D721Med (cell line): Measurements from ENCODE around the gene CLPX.
A peak's percentile ranks its signal among the peaks of the same experiment; 100 is the strongest.

ENCODE experiments used
- DNase-seq: peaks from one replicate; pipeline ENCODE4 v3.0.0; 2011; ENCODE audit warnings: low spot score; ENCODE audit not compliant: insufficient read length
- FAIRE-seq: peaks from 2 replicates; lab custom pipeline; 2011; peaks lifted over from hg19 to GRCh38; lab: Jason Lieb, UNC
- TF ChIP-seq, protein P1 (sequence below): IDR thresholded peaks from 2 replicates; pipeline ENCODE4 v1.5.1; 2012; ENCODE audit warnings: mild to moderate bottlenecking, control low read depth; ENCODE audit not compliant: insufficient read depth; ENCODE audit errors: missing control alignments

The CLPX gene

DNA sequence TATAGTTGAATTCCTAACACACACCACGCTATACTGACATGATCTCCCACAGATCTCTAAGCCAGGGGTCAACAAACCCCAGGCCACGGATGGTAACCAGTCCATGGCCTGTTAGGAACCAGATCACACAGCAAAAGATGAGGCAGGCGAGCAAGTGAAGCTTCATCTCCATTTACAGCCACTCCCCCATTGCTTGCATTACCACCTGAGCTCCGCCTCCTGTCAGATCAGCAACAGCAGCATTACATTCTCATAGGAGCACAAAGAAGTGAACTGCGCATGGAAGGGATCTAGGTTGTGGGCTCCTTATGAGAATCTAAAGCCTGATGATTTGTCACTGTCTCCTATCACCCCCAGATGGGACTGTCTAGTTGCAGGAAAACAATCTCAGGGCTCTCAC is 54.2 kb downstream of the CLPX start:
- no peak for FAIRE-seq
- TF ChIP-seq, protein P1, sequence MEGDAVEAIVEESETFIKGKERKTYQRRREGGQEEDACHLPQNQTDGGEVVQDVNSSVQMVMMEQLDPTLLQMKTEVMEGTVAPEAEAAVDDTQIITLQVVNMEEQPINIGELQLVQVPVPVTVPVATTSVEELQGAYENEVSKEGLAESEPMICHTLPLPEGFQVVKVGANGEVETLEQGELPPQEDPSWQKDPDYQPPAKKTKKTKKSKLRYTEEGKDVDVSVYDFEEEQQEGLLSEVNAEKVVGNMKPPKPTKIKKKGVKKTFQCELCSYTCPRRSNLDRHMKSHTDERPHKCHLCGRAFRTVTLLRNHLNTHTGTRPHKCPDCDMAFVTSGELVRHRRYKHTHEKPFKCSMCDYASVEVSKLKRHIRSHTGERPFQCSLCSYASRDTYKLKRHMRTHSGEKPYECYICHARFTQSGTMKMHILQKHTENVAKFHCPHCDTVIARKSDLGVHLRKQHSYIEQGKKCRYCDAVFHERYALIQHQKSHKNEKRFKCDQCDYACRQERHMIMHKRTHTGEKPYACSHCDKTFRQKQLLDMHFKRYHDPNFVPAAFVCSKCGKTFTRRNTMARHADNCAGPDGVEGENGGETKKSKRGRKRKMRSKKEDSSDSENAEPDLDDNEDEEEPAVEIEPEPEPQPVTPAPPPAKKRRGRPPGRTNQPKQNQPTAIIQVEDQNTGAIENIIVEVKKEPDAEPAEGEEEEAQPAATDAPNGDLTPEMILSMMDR, result no peak
- no peak for DNase-seq

DNA sequence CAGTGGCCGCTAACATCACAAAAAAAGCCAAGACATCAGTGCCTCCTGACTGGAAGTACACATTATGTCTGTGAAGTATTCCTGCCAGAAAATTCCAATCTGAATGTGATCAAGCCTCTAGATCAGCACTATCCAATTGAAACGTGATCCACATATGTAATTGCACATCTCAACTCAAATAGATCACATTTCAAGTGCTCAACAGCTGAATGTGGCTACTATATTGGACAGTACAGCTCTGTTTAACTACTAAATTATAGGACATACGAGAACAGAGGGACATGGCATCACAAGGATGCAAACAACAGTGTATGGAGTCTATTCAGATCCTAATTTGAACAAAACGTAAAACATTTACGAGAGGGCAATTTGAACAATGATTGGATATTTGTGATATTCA is 69.6 kb downstream of the CLPX start:
- no peak for FAIRE-seq
- no peak for DNase-seq
- TF ChIP-seq, protein P1, result no peak

DNA sequence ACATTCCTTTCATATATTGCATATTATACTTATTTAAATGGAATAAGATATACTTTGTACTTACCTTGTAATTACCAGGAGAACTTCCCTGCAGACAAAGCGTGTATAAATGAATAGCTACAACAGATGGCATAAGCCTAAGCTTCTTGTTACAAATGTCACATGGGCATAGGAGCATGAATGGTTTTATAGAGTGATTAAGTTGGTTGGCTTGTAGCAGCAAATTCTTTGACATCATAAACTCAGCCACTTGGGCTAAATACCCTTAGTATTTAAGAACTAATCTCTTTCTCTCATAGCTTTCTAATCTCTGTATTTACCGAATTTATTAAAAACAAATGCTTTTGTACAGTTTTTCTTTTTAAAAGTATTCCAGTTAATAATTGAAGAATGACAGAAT is 70.1 kb downstream of the CLPX start, which contains the start of gene UBAP1L:
UBAP1L (minus strand) TSS at position 115 of the 400 bp plus-strand sequence. CDS start 8,985 bp downstream, outside the sequence.
- DNase-seq (no peak), FAIRE-seq (peak; percentile 97)
- TF ChIP-seq, protein P1, result no peak

DNA sequence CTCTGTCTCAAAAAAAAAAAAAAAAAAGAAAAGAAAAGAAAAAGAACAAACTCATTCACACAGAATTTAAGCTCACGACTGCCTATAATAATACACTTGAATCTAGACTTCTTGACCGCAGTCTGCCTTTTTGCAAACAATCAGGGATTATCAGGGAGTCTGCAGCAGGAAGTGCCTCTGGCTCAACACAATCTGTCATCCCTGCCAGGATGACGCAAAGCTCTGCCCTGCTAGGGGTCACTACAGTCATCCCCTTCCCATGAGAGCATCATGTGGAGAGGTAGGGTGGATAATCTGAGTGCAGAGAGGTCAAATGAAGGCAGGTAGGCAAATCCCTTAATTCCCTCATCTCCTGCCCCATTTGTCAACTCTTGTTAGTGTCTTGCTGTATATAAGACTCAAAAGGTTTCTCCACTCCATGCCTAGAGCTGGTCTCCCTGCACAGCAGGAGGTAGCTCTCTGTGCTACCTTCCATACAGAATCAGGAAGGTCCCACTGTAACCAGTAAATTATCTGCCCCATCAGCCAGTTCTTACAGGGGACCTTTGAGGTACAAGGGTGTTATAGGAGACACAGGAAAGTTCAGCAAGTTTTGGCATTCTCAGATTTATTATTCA is 74.4 kb downstream of the CLPX start:
- DNase-seq (peak; percentile 51), FAIRE-seq (peak; percentile 85)
- TF ChIP-seq, protein P1, result no peak

DNA sequence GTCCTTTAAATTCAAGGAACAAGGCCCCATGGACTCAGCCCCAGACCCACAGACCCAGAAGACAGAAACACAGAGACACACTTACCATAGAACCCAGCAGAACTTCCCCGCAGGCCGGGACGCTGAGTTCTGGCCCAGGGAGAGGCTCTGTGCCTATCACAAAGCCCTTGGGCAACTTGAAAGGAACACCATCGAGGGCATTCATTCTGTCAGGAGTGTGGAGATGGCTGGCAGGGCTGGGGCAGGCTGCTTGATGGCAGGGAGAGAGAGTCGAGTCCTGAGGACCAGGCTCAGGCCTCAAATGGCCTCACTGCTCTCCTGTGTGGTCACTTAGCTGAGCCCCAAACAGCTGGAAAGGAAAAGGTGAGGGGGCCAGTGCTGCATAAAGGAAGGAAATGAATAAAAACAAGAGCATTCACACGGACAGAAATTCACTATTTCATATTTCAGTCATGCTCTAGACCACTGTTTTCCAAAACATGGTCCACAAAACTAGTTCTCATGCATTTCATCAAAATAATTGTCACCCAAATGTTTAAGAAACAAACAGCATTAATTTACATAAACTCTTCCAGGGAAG is 79.0 kb downstream of the CLPX start:
- FAIRE-seq, result no peak
- TF ChIP-seq, protein P1, result no peak
- DNase-seq, result no peak

DNA sequence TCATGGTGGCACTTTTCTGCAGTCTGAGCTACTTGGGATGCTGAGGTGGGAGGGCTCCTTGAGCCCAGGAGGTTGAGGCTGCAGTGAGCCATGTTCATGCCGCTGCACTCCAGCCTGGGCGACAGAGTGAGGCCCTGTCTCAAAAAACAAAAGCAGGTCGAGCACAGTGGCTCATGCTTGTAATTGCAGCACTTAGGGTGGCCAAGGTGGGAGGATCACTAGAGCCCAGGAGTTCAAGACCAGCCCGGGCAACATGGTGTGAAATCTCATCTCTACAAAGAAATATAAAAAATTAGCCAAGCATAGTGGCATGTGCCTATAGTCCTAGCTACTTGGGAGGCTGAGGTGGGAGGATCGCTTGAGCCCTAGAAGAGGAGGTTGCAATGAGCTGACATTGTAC is 80.1 kb downstream of the CLPX start:
- DNase-seq (no peak), FAIRE-seq (no peak)
- TF ChIP-seq, protein P1, result no peak

DNA sequence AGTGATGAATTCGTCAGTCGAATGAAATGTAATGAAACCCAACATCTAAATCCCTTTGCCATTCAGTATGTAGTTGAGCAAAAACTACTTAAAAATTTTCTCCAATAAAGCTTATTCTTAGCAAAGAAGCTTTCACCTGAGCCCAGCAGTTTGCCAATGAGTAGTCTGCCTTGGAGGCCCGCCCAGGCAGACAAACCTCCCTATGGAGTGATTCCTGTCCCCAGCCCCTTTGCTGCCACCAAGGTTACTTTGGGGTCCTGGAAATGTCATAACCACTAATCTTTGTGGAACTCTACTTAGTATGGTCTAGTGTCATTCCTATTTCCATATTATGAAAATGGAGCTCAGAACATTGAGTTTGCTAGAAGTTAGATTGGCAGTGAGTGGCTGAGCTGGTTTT is 82.2 kb downstream of the CLPX start:
- FAIRE-seq (no peak), DNase-seq (no peak)
- TF ChIP-seq, protein P1, result no peak
